GM15510 (cell line): ENCODE results near the gene CDC42SE1.

Experiments
- POLR2A ChIP-seq: IDR thresholded peaks from 3 replicates; pipeline ENCODE4 v1.6.1; 2011; ENCODE audit warnings: borderline replicate concordance; ENCODE audit not compliant: insufficient read length; ENCODE audit errors: extremely low read depth

The CDC42SE1 gene

GRCh38 chr1:151032164-151032563 is 27.3 kb downstream of the CDC42SE1 start:
- no peak for TF ChIP-seq POLR2A

- TF ChIP-seq POLR2A: no peak
These were observed 33.0 kb downstream of the CDC42SE1 start for GRCh38 chr1:151026460-151026859.

- no peak for TF ChIP-seq POLR2A
These were observed 34.8 kb downstream of the CDC42SE1 start for GRCh38 chr1:151024540-151025146.

GRCh38 chr1:151013518-151013917 is 45.9 kb downstream of the CDC42SE1 start:
- no peak for TF ChIP-seq POLR2A

- no peak for TF ChIP-seq POLR2A
These were observed 46.5 kb downstream of the CDC42SE1 start for GRCh38 chr1:151012684-151013471.

- TF ChIP-seq POLR2A: no peak
These were observed 48.1 kb downstream of the CDC42SE1 start for GRCh38 chr1:151011154-151011850.

- no peak for TF ChIP-seq POLR2A
These were observed 49.1 kb downstream of the CDC42SE1 start for GRCh38 chr1:151010346-151010726.

- TF ChIP-seq POLR2A: no peak
These were observed 49.6 kb downstream of the CDC42SE1 start for GRCh38 chr1:151009674-151010345.

GRCh38 chr1:151009206-151009587 is 50.2 kb downstream of the CDC42SE1 start:
- TF ChIP-seq POLR2A: no peak

- peak; percentile 56 for TF ChIP-seq POLR2A
These were observed 50.9 kb downstream of the CDC42SE1 start, which contains the start of gene PRUNE1 for GRCh38 chr1:151008244-151009205. PRUNE1 (plus strand) TSS chr1:151008449; CDS start chr1:151008633, 184 bp downstream.

GRCh38 chr1:151007853-151008243 is 51.6 kb downstream of the CDC42SE1 start:
- TF ChIP-seq POLR2A: no peak

GRCh38 chr1:151006327-151007052 is 52.9 kb downstream of the CDC42SE1 start, which contains the start of gene MINDY1:
MINDY1 (minus strand) TSS chr1:151006902; CDS start chr1:151002617, 4,285 bp downstream.
- peak; percentile 28 for TF ChIP-seq POLR2A

GRCh38 chr1:151005729-151006319 is 53.6 kb downstream of the CDC42SE1 start:
- no peak for TF ChIP-seq POLR2A
